Ovary (tissue), 3 donors: ENCODE measurements around the gene PKP1.

Experiments used
- POLR2A ChIP-seq: fragments of 450-650 bp; IDR thresholded peaks from one replicate; pipeline ENCODE4 v1.6.1; 2017; ENCODE audit warnings: antibody characterized with exemption, mild to moderate bottlenecking, moderate library complexity
- TF ChIP-seq, protein P1 (sequence below), 3 donors: fragments of 450-650 bp in 2 of 3; fragments of 200-600 bp in 1 of 3; IDR thresholded peaks; one replicate each; pipeline versions ENCODE4 v1.5.1 to v1.8.0; 2016 to 2022; ENCODE audit warnings: antibody characterized with exemption in 3 of 3, mild to moderate bottlenecking in 1 of 3
- donor health status: DM: no; HTN: no; CAD: no.

DNA sequence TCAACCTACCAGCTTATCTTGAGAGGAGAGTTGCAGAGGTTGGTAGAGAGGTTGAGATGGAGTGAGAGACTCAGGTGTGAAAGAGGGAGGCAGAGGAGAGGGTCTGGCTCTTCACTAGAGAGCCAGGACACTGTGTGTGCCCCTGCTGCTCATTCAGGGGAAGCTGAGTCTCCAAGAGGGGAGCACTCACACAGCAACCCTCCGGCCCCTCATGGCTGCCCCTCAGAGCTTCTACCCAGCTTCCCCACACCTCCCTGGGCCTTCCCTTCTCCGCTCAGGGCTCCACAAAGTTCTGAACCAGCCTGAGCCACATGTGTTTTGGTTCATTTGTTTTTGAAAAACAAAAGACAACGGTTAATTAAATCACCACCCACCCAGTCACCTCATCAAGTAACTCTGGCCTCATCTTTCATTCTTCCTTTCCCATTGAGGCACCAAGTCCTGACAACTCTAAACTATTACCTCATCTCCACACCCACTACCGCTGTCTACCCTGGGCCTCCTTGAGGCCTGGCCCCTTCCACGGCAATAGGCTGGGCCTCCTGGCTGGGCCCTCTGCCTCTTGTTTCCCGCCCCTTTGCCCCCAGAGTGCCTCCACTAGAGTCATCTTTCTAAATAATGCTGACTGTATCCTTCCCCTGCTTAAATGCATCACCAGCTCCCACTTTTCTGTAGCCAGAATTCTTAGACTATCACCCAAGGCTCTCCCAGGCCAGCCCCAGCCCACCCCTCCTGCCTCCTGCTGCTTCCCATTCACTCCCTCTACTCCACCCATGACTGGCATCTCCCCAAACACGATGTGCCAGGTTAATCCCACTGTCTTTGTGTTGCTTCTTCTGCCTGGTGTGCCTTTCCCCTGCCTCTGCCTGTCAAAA is 61.1 kb downstream of the PKP1 start:
- TF ChIP-seq POLR2A = no peak
- TF ChIP-seq, protein P1, sequence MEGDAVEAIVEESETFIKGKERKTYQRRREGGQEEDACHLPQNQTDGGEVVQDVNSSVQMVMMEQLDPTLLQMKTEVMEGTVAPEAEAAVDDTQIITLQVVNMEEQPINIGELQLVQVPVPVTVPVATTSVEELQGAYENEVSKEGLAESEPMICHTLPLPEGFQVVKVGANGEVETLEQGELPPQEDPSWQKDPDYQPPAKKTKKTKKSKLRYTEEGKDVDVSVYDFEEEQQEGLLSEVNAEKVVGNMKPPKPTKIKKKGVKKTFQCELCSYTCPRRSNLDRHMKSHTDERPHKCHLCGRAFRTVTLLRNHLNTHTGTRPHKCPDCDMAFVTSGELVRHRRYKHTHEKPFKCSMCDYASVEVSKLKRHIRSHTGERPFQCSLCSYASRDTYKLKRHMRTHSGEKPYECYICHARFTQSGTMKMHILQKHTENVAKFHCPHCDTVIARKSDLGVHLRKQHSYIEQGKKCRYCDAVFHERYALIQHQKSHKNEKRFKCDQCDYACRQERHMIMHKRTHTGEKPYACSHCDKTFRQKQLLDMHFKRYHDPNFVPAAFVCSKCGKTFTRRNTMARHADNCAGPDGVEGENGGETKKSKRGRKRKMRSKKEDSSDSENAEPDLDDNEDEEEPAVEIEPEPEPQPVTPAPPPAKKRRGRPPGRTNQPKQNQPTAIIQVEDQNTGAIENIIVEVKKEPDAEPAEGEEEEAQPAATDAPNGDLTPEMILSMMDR (IDR thresholded peaks at IDR 0.05) = no peak
